ENCODE results near the gene LRP1B.

DNA sequence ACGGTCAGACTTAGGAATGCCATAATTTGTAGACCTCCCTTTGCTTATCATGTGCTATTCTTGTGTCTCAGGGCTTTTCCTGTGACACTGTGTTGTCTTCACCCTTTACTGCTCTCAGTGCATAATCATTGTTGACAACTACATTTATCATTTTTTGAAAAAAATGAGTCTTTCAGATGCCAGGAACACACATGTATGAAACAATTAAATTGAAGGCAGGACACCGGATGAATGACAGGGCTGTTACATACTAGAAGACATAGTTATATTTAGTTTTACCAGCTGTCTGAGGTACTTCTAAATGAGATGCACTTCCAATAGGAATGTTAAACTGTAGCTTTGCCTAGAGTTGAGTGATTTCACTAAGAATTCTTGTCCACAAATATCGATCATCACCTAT lies 243.5 kb downstream of the LRP1B start:
- TF ChIP-seq, protein P1, sequence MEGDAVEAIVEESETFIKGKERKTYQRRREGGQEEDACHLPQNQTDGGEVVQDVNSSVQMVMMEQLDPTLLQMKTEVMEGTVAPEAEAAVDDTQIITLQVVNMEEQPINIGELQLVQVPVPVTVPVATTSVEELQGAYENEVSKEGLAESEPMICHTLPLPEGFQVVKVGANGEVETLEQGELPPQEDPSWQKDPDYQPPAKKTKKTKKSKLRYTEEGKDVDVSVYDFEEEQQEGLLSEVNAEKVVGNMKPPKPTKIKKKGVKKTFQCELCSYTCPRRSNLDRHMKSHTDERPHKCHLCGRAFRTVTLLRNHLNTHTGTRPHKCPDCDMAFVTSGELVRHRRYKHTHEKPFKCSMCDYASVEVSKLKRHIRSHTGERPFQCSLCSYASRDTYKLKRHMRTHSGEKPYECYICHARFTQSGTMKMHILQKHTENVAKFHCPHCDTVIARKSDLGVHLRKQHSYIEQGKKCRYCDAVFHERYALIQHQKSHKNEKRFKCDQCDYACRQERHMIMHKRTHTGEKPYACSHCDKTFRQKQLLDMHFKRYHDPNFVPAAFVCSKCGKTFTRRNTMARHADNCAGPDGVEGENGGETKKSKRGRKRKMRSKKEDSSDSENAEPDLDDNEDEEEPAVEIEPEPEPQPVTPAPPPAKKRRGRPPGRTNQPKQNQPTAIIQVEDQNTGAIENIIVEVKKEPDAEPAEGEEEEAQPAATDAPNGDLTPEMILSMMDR (IDR thresholded peaks at IDR 0.05; ENCODE audit: low read depth, low read length, poor library complexity, severe bottlenecking): no peak
- no peak for TF ChIP-seq EZH2phosphoT487 (IDR thresholded peaks at IDR 0.05; ENCODE audit: borderline replicate concordance, low read length)
